Loucy (cell line): ENCODE measurements around the gene PHEX.

ENCODE experiments used
- CTCF ChIP-seq: fragments of 200-600 bp; sonication (generic); conservative IDR thresholded peaks from 2 replicates; pipeline ENCODE4 v1.5.1; 2014; ENCODE audit warnings: mild to moderate bottlenecking, antibody characterized with exemption, low read length
- EZH2phosphoT487 ChIP-seq: fragments of 200-600 bp; IDR thresholded peaks from 2 replicates; pipeline ENCODE4 v1.6.1; 2018; ENCODE audit warnings: antibody characterized with exemption, mild to moderate bottlenecking, moderate library complexity, borderline replicate concordance

DNA sequence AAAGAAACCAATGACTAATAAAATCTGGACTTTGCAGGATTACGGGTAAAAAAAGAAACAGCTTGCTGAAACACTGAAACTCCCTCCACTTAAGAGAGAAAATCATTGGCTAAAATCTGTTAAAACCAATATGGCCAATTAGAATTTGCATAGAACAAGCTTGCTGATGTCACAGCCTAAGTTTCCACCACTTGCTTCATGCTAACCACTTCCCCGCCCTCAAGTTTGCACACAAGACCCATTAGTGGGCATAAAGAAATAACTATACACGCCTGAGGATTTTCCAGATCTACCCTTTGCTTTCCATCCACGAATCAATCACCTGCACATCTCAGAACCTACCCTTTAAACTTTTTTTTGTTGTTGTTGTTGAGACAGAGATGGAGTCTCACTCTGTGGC lies 42.7 kb upstream of the PHEX start:
- TF ChIP-seq CTCF (no peak), EZH2phosphoT487 (no peak)
